Embryonic facial prominence (tissue), 1 donor: ENCODE measurements around the gene GDPD4.

Experiments
- DNase-seq: peaks from one replicate; pipeline ENCODE4 v3.0.0-alpha.2; 2016; ENCODE audit errors: extremely low spot score

Gene GDPD4

GRCh38 chr11:77205467-77206263 lies 95.8 kb downstream of the GDPD4 start:
- DNase-seq = no peak

DNA sequence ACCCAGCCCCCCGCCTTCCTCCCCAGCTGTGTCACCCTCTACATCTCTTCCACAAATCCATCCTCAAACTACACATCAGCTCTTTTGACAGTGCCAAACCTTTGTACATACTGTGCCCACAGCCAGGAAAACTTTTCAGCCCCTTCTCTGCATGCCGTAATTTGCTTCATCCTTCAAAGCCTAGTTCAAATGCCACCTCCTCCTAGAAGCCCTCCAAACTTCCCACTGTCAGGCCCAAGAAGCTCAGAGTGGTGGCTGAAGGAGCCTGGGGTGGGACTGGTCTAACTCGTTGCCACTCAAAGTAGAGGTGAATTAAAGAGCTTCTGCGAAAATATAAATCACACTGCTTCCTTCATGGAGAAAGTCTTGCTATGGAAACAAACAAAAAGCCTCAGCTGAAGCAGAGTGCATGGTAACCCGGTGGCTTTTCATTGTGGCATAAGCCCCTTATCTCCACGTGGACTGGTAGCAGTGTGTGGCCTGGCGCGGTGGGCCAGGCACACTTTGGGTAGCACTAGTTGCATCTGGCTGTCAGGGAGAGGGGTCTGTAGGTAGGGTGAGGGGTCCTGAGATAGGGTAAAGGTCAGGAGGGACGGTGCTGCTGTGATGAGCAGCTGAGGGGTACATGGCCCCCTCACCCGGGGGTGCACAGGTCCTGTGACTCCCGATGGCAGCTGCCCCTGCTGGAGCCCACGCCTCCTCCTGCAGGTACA lies 96.6 kb downstream of the GDPD4 start:
- no peak for DNase-seq

GRCh38 chr11:77203901-77204753 lies 97.4 kb downstream of the GDPD4 start:
- no peak for DNase-seq

DNA sequence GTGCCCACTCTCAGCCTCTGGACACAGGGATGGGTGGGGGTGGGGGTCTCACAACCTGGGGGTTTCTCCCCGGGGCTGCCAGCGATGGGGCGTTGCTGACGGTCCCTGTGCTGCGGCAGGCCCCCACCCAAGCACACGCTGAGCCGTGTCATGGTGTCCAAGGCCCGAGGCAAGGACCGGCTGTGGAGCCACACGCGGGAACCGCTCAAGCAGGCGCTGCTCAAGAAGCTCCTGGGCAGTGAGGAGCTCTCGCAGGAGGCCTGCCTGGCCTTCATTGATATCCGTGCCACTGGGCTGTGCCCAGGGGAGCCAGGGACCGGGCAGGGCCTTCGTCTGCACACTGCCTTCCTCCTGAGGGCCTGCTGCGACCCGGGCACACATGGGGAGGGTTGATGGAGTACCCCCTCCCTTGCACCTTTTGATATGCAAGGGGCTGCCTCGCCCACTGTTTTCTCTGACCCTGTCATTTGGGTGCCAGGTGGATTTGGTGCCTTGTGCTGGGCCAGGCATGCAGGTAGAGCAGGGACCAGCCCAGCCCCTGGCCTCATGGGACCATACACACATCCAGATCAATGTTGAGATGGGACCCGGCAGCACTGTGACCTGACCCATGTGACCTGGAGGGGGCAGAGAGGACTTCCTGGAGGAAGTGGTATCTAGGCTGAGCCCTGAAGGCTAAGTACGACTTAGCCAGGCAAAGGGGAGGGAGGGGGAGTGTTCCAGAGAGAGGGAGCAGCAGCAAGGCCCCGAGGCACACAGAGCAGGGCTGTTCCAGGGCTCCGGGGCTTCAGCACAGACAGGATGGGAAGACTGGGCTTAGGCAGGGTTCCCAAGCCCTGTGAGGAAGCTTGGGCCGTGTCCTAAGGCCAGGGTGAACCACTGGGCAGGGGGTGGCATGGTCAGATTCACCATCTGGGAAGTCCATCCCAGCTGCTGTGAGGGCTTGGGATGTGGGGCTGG lies 98.3 kb downstream of the GDPD4 start:
- DNase-seq = no peak

DNA sequence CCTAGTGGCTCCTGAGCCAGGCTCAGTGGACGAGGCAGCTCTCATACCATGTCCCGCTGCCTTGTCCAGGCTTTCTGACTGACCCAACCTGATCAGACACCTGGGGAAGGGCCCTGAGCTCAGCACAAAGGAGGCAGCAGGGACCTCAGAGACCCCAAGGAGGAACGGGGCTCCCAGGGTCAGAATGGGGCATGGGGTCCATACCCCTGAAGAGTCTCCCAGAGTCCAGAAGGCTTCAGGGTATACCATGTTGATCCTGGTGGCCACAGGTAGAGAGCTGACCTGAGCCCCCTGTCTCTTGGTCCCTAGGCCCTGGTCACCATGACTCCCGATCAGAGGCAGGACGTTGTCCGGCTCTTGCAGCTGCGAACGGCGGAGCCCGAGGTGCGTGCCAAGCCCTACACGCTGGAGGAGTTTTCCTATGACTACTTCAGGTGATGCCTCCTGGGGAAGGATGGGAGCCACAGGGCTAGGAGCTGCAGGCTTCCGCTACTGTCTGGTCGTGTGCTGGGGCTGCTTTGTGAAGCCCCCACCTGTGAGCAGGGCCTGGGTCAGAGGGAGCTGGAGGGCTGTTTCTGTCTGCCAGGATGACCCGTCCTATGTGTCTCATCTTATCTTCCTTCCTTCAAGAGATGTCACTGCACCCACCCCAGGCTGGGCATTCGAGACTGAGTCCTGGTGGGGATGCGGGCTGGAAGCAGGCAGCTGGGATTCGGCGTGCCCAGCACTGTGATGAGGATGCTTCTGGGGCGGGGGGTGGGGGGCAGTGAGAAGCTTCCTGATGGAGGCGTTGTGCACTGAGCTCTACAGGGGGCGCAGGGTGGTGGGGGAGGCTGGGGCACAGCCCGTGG lies 99.3 kb downstream of the GDPD4 start:
- no peak for DNase-seq

DNA sequence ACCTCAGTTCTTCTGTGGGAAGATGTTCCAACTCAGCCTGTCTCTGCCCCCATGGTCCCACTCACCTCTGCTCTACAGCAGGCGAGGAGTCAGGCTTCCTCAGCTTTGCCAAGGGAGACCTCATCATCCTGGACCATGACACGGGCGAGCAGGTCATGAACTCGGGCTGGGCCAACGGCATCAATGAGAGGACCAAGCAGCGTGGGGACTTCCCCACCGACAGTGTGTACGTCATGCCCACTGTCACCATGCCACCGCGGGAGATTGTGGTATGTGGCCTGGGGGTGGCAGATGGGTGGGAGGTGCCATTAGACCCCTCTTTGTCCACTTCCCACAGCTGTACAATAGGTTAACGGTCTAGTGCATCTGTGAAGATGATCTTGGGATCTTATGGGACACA lies 100.1 kb downstream of the GDPD4 start:
- DNase-seq = no peak

GRCh38 chr11:77200351-77201268 lies 100.9 kb downstream of the GDPD4 start:
- no peak for DNase-seq

DNA sequence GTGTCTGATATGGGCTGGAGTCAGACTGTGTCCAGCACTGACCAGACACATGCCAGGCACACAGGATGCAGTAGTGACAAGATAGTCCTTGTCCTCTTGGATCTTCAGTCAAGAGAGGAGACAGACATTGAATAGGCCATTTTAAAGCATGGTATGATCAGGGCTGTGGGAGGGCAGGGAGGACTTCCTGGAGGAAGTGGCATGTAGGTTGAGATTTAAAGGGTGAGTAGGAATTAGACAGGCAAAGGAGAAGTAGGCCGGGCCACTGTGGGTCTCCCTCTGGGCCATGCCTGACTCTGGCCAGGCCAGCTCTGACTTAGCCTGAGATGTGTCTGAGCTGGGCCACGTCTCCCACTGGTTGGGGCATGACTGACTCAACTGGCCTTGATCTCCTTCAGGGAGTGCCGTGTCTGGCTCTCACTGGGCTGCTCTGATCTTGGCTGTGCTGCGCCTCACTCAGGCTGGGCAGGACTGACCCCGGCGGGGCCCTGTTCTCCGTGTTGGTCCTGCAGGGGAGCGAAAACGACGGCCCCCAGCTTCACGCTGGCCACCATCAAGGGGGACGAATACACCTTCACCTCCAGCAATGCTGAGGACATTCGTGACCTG lies 102.2 kb downstream of the GDPD4 start:
- no peak for DNase-seq

DNA sequence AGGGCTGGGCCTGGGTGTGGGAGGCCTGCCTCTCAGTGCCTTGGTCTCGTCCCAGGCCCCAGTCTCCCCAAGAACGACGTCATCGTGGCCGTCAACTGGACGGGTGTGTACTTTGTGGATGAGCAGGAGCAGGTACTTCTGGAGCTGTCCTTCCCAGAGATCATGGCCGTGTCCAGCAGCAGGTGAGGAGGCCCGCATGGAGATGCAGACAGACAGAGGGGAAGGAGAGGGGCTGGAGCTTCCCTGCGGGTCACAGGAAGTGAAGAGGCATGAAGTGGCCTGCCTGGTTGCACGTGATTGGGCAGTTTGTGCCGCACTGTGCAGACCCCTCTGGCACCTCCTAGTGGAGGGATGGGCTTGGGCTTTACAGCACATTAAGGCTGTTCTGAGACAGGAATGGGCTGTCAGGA lies 103.0 kb downstream of the GDPD4 start:
- DNase-seq = no peak

- DNase-seq = no peak
These were observed 103.7 kb downstream of the GDPD4 start for GRCh38 chr11:77197626-77198320.

GRCh38 chr11:77196961-77197360 lies 104.5 kb downstream of the GDPD4 start:
- DNase-seq = no peak

- DNase-seq = no peak
These were observed 106.3 kb downstream of the GDPD4 start for GRCh38 chr11:77195071-77195755.

GRCh38 chr11:77193911-77194830 lies 107.3 kb downstream of the GDPD4 start:
- DNase-seq = no peak

DNA sequence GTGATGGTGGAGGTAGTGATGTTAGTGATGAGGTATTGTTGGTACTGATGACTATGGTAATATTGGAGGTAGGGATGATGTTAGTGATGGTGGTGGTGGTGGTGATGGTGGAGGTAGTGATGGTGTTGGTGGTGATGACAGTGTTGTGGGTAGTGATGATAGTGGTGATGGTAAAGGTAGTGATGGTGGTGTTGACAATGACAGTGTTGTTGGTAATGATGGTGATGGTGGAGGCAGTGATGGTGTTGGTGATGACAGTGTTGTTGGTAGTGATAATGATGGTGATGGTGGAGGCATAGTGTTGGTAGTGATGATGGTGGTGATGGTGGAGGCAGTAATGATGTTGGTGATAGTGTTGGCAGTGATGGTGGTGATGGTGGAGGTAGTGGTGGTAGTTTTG lies 108.3 kb downstream of the GDPD4 start:
- DNase-seq = no peak

DNA sequence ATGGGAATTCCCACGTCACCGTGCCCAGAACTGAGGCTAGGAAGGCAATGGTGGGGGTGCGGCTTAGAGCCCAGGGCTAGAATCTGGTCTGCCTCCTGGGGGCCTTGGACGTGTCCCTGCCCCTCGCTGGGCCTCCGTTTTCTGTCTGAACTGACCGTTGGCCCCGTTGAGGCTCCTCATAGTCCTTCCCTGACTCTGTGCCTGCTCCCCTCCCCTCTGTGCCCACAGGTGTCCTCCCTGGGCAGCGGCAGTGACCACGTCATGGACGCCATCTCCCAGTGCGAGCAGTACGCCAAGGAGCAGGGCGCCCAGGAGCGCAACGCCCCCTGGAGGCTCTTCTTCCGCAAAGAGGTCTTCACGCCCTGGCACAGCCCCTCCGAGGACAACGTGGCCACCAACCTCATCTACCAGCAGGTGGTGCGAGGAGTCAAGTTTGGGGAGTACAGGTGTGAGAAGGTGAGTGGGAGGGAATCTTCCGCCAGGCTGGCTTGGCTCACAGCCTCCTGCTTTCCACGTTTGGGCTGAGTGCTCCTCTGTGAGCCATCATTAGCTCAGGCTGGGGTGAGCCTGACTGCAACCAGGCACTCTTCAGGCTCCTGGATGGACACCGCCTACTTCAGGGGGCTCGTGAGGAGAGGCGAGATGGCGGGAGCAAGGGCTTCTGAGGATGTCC lies 109.5 kb downstream of the GDPD4 start:
- no peak for DNase-seq

DNA sequence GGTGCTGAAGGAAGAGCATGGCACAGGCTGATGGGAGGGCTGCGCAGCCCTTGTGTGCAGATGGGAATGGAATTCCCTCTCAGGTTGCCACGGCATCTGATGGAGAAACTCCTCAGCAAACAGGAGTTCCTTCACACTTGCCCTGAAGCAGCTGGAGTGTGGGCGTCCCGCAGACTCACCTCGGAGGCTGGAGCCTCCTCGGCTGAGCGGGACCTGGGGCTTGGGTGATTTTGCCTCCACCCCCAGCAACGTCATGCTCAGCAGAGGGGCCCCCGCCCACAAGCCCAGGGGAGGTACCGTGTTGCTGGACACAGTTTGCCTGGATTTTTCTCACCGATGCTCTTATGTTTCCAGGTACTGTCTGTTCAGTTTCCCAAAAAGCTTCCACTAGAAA lies 110.1 kb downstream of the GDPD4 start:
- DNase-seq = no peak
